Right renal pelvis (tissue), 4 donors: ENCODE results near the gene GOPC. TPM values are rescaled to one million over a fixed set of nuclear protein-coding genes. Genes with fewer than 3 reads are reported as not detected.
"Not testable (repeated sequence)": the region's sequence is repeated elsewhere in the genome, so short reads cannot be mapped to it uniquely, and the experiment has no call there.

Experiments
- DNase-seq, 4 donors: peaks; one replicate each; pipeline ENCODE4 v3.0.0-alpha.2; 2013; ENCODE audit warnings: low read depth in 4 of 4, low spot score in 3 of 4, missing footprints in 1 of 4
- polyA plus RNA-seq, 4 donors: library from polyadenylated mRNA; unstranded; fragments of 120-200 nt; gene quantifications; one replicate each; pipeline ENCODE4 v1.2.1, GENCODE V29; 2013; ENCODE audit not compliant: insufficient read length in 4 of 4

The GOPC gene
- polyA plus RNA-seq, 4 donors, result 55.7 to 73.9 (median 70.9) TPM

DNA sequence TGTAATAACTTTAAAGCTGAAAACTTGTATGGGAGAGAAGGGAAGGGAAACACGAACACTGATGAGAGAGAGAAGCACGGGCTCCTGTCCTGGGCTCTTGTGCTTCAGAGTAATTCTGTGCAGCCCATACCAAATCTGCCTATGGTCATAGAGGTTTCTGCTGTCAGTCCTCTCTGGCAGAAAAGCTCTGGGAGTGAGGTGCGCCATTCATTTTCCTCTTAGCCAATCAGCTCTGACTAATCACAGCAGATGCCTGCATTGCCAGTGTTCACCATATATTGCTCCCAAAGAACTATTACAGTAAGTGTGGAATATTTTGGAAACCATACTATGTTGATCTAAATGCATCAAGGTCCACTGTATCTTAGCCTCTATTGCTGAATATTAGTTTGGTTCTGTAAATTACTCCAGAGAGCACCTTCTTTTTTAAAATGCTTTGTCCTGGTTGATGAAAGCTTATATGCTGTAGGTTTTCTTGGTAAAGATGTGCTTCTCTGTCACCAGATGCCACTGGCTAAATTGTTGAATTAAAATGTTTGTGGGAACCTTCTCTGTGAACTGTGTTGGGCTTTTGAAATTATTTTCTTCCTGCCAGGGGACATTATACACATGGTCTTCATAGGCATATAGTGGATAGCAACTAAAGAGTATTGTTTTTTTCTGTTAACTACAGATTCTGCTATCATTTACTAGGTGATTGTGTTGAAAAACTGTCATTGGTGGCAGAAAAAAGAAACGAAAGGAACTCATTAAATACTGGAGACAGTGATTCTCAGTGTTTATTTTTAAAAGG lies 81.5 kb downstream of the GOPC start:
- no peak for DNase-seq

DNA sequence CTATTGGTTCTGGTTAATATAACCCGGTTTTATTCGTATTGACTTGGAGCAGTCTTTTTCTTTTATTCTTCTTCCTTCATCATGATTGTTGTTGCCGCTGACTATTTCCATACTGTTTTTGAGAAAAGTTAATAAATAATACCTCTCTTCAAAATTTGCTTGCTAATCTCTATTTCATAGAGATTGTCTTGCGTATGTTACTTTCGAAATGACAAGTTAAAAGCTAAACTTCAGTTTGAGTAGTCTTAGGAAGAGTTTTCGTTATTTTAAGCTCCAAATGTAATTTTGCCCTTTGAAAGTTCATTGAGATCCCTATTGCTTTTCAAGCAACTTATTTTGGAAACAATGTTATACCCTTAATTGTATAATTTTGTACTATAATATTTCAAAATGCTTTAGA lies 83.4 kb downstream of the GOPC start:
- no peak for DNase-seq

DNA sequence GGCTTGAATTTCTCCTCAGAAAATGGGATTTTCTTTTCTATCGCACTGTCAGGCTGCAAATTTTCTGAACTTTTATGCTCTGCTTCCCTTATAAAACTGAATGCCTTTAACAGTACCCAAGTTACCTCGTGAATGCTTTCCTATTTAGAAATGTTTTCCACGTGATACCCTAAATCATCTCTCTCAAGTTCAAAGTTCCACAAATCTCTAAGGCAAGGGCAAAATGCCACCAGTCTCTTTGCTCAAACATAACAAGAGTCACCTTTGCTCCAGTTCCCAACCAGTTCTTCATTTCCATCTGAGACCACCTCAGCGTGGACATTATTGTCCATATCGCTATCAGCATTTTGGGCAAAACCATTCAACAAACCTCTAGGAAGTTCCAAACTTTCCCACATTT lies 84.3 kb downstream of the GOPC start:
- not testable (repeated sequence) for DNase-seq

DNA sequence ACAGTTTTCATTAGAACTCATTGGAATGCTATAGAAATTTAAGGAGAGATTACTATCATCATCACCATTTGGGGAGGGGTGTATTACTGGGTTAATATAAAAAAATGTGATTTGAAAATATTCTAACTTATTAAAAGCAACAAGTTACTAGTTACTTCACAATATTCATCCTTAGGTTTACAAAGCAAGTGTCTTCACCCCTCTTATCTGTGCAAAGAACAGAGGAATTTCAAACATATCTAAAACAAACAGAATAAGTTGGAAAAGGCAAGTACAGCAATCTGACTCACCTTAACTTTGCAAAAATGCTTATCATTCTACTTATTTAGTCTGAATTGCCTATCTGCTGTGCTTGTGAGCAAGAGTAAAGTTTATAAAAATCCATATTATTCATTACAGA lies 87.0 kb downstream of the GOPC start:
- DNase-seq, result no peak

DNA sequence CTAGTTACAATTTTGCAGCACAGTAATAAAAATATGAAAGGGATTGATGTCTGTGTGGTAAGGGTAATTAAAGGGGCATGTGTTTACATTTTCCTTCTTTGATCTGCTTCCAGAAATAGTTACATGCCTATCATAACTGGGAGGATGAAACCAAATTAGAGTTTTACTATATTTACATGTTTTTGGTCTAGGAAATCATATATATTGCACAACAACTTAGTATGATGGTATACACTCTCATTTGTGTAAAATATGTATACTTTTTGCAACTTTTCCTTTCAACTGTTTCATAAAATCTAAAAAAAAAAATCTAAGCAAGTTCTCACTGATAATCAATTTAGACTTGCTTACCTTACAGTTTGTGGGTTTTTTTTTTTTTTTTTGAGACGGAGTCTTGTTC lies 87.7 kb downstream of the GOPC start:
- DNase-seq, result no peak

DNA sequence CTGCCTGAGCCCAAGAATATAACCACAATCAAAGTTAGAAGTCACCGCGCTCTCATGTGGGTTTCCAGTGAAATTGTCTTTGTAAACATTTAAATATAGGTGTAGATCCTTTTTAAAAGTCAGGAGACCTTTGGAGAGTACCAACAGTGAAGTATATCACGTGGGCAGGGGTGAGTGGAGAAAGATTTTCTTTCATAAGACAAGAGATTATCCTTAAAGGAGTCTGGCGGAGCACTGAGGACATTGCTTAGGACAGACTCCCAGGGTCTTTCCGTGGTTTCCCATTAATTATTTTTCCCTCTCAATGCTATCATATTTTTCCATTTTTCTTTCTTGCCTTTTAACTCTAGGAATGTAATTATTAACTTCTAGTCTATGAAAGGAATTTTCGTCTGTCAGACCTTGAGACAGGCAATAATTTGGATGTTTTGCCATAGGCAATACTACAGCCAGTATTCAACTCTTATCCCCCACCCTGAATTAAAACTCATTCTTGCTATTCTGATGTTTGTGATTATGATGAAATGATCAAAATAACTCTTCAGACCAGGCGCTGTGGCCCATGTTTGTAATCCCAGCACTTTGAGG lies 88.4 kb downstream of the GOPC start:
- DNase-seq, result no peak

DNA sequence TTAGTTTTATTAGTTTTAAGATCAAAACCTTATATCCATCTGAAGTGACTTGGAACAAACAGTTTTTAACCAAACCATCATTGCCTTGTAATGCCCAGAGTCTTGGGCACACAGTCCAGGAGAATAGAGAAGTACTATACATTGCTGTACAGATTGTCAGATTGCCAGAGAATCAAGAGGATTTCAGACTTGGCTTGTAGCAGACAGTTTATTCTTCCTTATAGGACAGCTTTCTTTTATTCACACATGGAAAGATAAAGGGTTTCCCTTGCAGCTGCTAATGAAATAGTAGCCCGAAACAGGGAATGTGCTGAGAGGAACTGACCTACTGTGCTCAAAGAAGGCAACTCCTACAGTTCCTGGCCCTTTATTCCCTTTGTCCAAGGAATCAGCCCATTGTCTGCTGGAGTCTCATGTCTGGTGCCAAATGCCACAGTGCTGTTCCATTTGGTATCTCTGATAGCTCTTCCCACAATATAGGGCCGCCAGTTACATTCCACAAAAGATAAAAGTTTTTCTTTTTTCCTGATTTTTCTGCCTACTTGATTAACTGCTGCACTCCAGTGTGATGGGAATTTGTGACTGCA lies 89.2 kb downstream of the GOPC start:
- no peak for DNase-seq

DNA sequence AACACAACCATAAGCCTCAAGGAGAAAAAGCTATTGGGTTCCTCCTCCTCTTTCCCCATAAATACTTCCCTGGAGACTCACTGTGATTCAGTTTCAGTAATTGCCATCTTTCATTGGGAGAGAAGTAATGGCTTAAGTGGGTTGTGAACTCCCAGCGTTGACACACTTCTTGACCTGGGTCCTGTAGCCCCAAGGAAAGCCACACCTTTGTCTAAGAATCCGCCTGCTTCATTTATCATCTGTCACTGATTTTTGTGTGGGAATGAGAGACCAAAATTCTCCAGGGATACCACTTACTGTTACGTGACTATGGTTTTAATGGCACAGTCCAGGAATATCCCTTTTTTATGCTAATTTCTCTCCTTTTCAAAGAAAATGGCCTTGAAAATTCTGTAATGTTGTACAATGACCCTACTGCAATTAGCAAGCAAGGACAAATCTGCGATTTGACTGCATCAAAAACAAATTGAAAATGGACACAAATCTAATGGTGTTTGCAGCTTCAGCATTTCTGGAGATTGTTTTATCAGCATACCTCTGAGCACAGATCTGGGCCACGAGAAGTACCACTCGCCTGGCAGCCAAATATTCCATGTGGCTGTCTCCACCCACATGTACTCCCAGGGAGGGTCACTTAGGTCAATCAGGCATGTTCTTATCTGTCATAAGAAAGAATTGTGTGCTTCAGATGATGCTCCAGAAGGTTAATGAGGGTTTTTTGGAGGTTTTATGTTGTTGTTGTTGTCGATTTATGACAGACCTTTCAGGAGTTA lies 90.1 kb downstream of the GOPC start:
- DNase-seq, result no peak

Other genes with a start within 250 kb of the GOPC start
- gene ROS1, start 176.6 kb downstream of the GOPC start, polyA plus RNA-seq, result under 1 TPM; 0.10 to 0.17 (median 0.13) TPM
- gene DCBLD1, start 119.8 kb downstream of the GOPC start, polyA plus RNA-seq, result 10 to 100 TPM in 3 of 4 donors, 1 to 10 TPM in 1; 9.8 to 13.9 (median 10.9) TPM
- gene NUS1, start 73.0 kb upstream of the GOPC start, polyA plus RNA-seq, result 10 to 100 TPM; 53.7 to 67.2 (median 65.1) TPM